ENCODE measurements around the gene TET2.
"Not testable (repeated sequence)": the region's sequence is repeated elsewhere in the genome, so short reads cannot be mapped to it uniquely, and the experiment has no call there.

The TET2 gene

GRCh38 chr4:105293360-105293759 is 146.7 kb downstream of the TET2 start:
- no peak for DNase-seq (ENCODE audit: low spot score)

- no peak for DNase-seq (ENCODE audit: low spot score)
These were observed 150.0 kb downstream of the TET2 start for GRCh38 chr4:105296672-105297071.

GRCh38 chr4:105299027-105299426 is 152.4 kb downstream of the TET2 start:
- DNase-seq (ENCODE audit: low spot score), result not testable (repeated sequence)

- DNase-seq (ENCODE audit: low spot score), result no peak
These were observed 157.4 kb downstream of the TET2 start for GRCh38 chr4:105304085-105304484.

- DNase-seq (ENCODE audit: low spot score), result no peak
These were observed 158.6 kb downstream of the TET2 start for GRCh38 chr4:105305019-105305836.

GRCh38 chr4:105306158-105306781 is 159.6 kb downstream of the TET2 start:
- DNase-seq (ENCODE audit: low spot score), result no peak

- no peak for DNase-seq (ENCODE audit: low spot score)
These were observed 160.1 kb downstream of the TET2 start for GRCh38 chr4:105306820-105307219.

GRCh38 chr4:105318486-105318885 is 171.8 kb downstream of the TET2 start:
- no peak for DNase-seq (ENCODE audit: low spot score)

GRCh38 chr4:105327222-105327621 is 180.5 kb downstream of the TET2 start:
- no peak for DNase-seq (ENCODE audit: low spot score)

GRCh38 chr4:105327956-105328355 is 181.3 kb downstream of the TET2 start:
- DNase-seq (ENCODE audit: low spot score), result no peak

GRCh38 chr4:105329081-105329480 is 182.4 kb downstream of the TET2 start:
- DNase-seq (ENCODE audit: low spot score), result no peak
